Measurements from ENCODE around the gene NEK6.

The NEK6 gene

GRCh38 chr9:124370896-124371582, 113.3 kb downstream of the NEK6 start:
- Histone ChIP-seq H3K79me2 (ENCODE audit: low read length) (peaks cover 88% of the 10 kb centered on the region), H3K4me1 (ENCODE audit: low read length) (no peaks in the 10 kb centered on the region), H3K9ac (ENCODE audit: low read length) (no peak overlapping the region), H3K27me3 (ENCODE audit: low read depth, low read length) (no peaks in the 10 kb centered on the region), H3K4me2 (ENCODE audit: low read length) (no peak overlapping the region), H2AFZ (ENCODE audit: low read depth, low read length) (no peak overlapping the region), H3K9me3 (ENCODE audit: insufficient read depth, low read length) (0 out of 2 replicates have a peak, but pooled peaks cover 3% of the 10 kb centered on the region), H4K20me1 (ENCODE audit: insufficient read depth, low read length) (peaks cover 38% of the 10 kb centered on the region), H3K36me3 (replicated peaks; ENCODE audit: low read depth, low read length) (peaks cover 22% of the 10 kb centered on the region), H3K27ac (ENCODE audit: low read length) (no peak overlapping the region), H3K4me3 (ENCODE audit: low read length) (no peak overlapping the region)
- no peak for TF ChIP-seq CTCF (IDR thresholded peaks at IDR 0.05; ENCODE audit: low read depth, low read length)
- TF ChIP-seq EZH2phosphoT487 (IDR thresholded peaks at IDR 0.05; ENCODE audit: low read depth) = no peak

- no peaks in the 10 kb centered on the region for H3K27me3 ChIP-seq (ENCODE audit: low read depth, low read length)
- no peak overlapping the region for H3K4me2 ChIP-seq (ENCODE audit: low read length)
- H3K9ac ChIP-seq (ENCODE audit: low read length) = no peak overlapping the region
- H4K20me1 ChIP-seq (ENCODE audit: insufficient read depth, low read length) = peaks cover 38% of the 10 kb centered on the region
- H3K79me2 ChIP-seq (ENCODE audit: low read length) = peaks cover 85% of the 10 kb centered on the region
- TF ChIP-seq CTCF (IDR thresholded peaks at IDR 0.05; ENCODE audit: low read depth, low read length) (no peak), EZH2phosphoT487 (IDR thresholded peaks at IDR 0.05; ENCODE audit: low read depth) (no peak)
- 0 out of 2 replicates have a peak, but pooled peaks cover 3% of the 10 kb centered on the region for H3K9me3 ChIP-seq (ENCODE audit: insufficient read depth, low read length)
- H3K4me3 ChIP-seq (ENCODE audit: low read length) = no peak overlapping the region
- no peak overlapping the region for H2AFZ ChIP-seq (ENCODE audit: low read depth, low read length)
- H3K27ac ChIP-seq (ENCODE audit: low read length) = no peak overlapping the region
- no peaks in the 10 kb centered on the region for H3K4me1 ChIP-seq (ENCODE audit: low read length)
- peaks cover 23% of the 10 kb centered on the region for H3K36me3 ChIP-seq (replicated peaks; ENCODE audit: low read depth, low read length)
Measured at GRCh38 chr9:124372038-124372437, 114.3 kb downstream of the NEK6 start.

- no peak for TF ChIP-seq CTCF (IDR thresholded peaks at IDR 0.05; ENCODE audit: low read depth, low read length)
- no peak for TF ChIP-seq EZH2phosphoT487 (IDR thresholded peaks at IDR 0.05; ENCODE audit: low read depth)
- 0 out of 2 replicates have a peak, but pooled peaks cover 3% of the 10 kb centered on the region for H3K9me3 ChIP-seq (ENCODE audit: insufficient read depth, low read length)
- H3K4me2 ChIP-seq (ENCODE audit: low read length) = no peak overlapping the region
- peaks cover 34% of the 10 kb centered on the region for H4K20me1 ChIP-seq (ENCODE audit: insufficient read depth, low read length)
- H3K9ac ChIP-seq (ENCODE audit: low read length) = no peak overlapping the region
- no peaks in the 10 kb centered on the region for H3K4me1 ChIP-seq (ENCODE audit: low read length)
- peaks cover 31% of the 10 kb centered on the region for H3K36me3 ChIP-seq (replicated peaks; ENCODE audit: low read depth, low read length)
- peaks cover 82% of the 10 kb centered on the region for H3K79me2 ChIP-seq (ENCODE audit: low read length)
- no peak overlapping the region for H3K27ac ChIP-seq (ENCODE audit: low read length)
- no peak overlapping the region for H3K4me3 ChIP-seq (ENCODE audit: low read length)
- no peak overlapping the region for H2AFZ ChIP-seq (ENCODE audit: low read depth, low read length)
- no peaks in the 10 kb centered on the region for H3K27me3 ChIP-seq (ENCODE audit: low read depth, low read length)
Measured at GRCh38 chr9:124373386-124373785, 115.6 kb downstream of the NEK6 start.

- H3K9me3 ChIP-seq (ENCODE audit: insufficient read depth, low read length) = 0 out of 2 replicates have a peak, but pooled peaks cover 3% of the 10 kb centered on the region
- peaks cover 80% of the 10 kb centered on the region for H3K79me2 ChIP-seq (ENCODE audit: low read length)
- no peak overlapping the region for H3K27ac ChIP-seq (ENCODE audit: low read length)
- H3K4me3 ChIP-seq (ENCODE audit: low read length) = no peak overlapping the region
- TF ChIP-seq CTCF (IDR thresholded peaks at IDR 0.05; ENCODE audit: low read depth, low read length) (no peak), EZH2phosphoT487 (IDR thresholded peaks at IDR 0.05; ENCODE audit: low read depth) (no peak)
- no peak overlapping the region for H2AFZ ChIP-seq (ENCODE audit: low read depth, low read length)
- H3K4me1 ChIP-seq (ENCODE audit: low read length) = no peaks in the 10 kb centered on the region
- H3K27me3 ChIP-seq (ENCODE audit: low read depth, low read length) = no peaks in the 10 kb centered on the region
- H3K4me2 ChIP-seq (ENCODE audit: low read length) = no peak overlapping the region
- H3K36me3 ChIP-seq (replicated peaks; ENCODE audit: low read depth, low read length) = peaks cover 32% of the 10 kb centered on the region
- H3K9ac ChIP-seq (ENCODE audit: low read length) = no peak overlapping the region
- H4K20me1 ChIP-seq (ENCODE audit: insufficient read depth, low read length) = peaks cover 35% of the 10 kb centered on the region
Measured at GRCh38 chr9:124373851-124374250, 116.1 kb downstream of the NEK6 start.
